ENCODE data around the gene CNTNAP5. TPM values are rescaled to one million over a fixed set of nuclear protein-coding genes. Genes with fewer than 3 reads are reported as not detected.

Gene CNTNAP5
- total RNA-seq, 2 experiments from 2014 or later, result not detected

GRCh38 chr2:124520953-124521352 is 495.9 kb downstream of the CNTNAP5 start:
- no peaks in the 10 kb centered on the region for H3K27me3 Mint-ChIP-seq
- H3K27ac ChIP-seq (ENCODE audit: low read depth in 1 of 2, low read length in 2 of 2), result no peak overlapping the region
- no peaks in the 10 kb centered on the region for H3K36me3 ChIP-seq (ENCODE audit: insufficient read depth, low read length)
- no peaks in the 10 kb centered on the region for H3K4me1 ChIP-seq (ENCODE audit: insufficient read depth, low read length)
- intact Hi-C loops (cut with DNase I, micrococcal nuclease), result no loop called here
- no peaks in the 10 kb centered on the region for H3K4me1 Mint-ChIP-seq (ENCODE audit: low read depth)
- H3K9me3 ChIP-seq (ENCODE audit: control insufficient read depth in 1 of 2, insufficient read depth in 1 of 2, low read length in 2 of 2), result peaks cover 0 to 9% of the 10 kb centered on the region in 2 experiments
- no peaks in the 10 kb centered on the region for H3K36me3 Mint-ChIP-seq (ENCODE audit: low read depth)
- no peak for DNase-seq
- H3K4me3 Mint-ChIP-seq, result no peak overlapping the region
- POLR2A ChIA-PET, result no interaction called here
- peaks cover 7% of the 10 kb centered on the region for H3K9me3 Mint-ChIP-seq
- H3K27ac Mint-ChIP-seq, result no peak overlapping the region
- TF ChIP-seq CTCF (IDR thresholded peaks at IDR 0.05), result no peak
- H3K4me3 ChIP-seq (ENCODE audit: low read length), result no peak overlapping the region
- CTCF ChIA-PET, result no interaction called here
- no peak for ATAC-seq (ENCODE audit: poor library complexity)
- no peaks in the 10 kb centered on the region for H3K27me3 ChIP-seq (ENCODE audit: control insufficient read depth in 1 of 2, insufficient read depth in 2 of 2, low read length in 2 of 2)

- Histone ChIP-seq H3K4me1 (ENCODE audit: insufficient read depth, low read length) (no peaks in the 10 kb centered on the region), H3K9me3 (ENCODE audit: control insufficient read depth in 1 of 2, insufficient read depth in 1 of 2, low read length in 2 of 2) (peaks cover 0 to 9% of the 10 kb centered on the region in 2 experiments), H3K27me3 (ENCODE audit: control insufficient read depth in 1 of 2, insufficient read depth in 2 of 2, low read length in 2 of 2) (no peaks in the 10 kb centered on the region), H3K4me3 (ENCODE audit: low read length) (no peak overlapping the region), H3K27ac (ENCODE audit: low read depth in 1 of 2, low read length in 2 of 2) (no peak overlapping the region), H3K36me3 (ENCODE audit: insufficient read depth, low read length) (no peaks in the 10 kb centered on the region)
- intact Hi-C loops (cut with DNase I, micrococcal nuclease), result no loop called here
- ChIA-PET CTCF (no interaction called here), POLR2A (no interaction called here)
- Mint-ChIP-seq H3K4me3 (no peak overlapping the region), H3K27me3 (no peaks in the 10 kb centered on the region), H3K27ac (no peak overlapping the region), H3K4me1 (ENCODE audit: low read depth) (no peaks in the 10 kb centered on the region), H3K9me3 (peaks cover 5% of the 10 kb centered on the region), H3K36me3 (ENCODE audit: low read depth) (no peaks in the 10 kb centered on the region)
- ATAC-seq (ENCODE audit: poor library complexity) (no peak), DNase-seq (no peak)
- no peak for TF ChIP-seq CTCF (IDR thresholded peaks at IDR 0.05)
Observed at GRCh38 chr2:124523096-124523495, 498.0 kb downstream of the CNTNAP5 start.

GRCh38 chr2:124524155-124524915 is 499.2 kb downstream of the CNTNAP5 start:
- H3K36me3 ChIP-seq (ENCODE audit: insufficient read depth, low read length), result no peaks in the 10 kb centered on the region
- peaks cover 0 to 7% of the 10 kb centered on the region in 2 experiments for H3K9me3 ChIP-seq (ENCODE audit: control insufficient read depth in 1 of 2, insufficient read depth in 1 of 2, low read length in 2 of 2)

More at GRCh38 chr2:124524155-124524915, 499.2 kb downstream of the CNTNAP5 start:
- Histone ChIP-seq H3K27me3 (ENCODE audit: control insufficient read depth in 1 of 2, insufficient read depth in 2 of 2, low read length in 2 of 2) (no peaks in the 10 kb centered on the region), H3K4me1 (ENCODE audit: insufficient read depth, low read length) (no peaks in the 10 kb centered on the region), H3K4me3 (ENCODE audit: low read length) (no peak overlapping the region), H3K27ac (ENCODE audit: low read depth in 1 of 2, low read length in 2 of 2) (no peak overlapping the region)
- ATAC-seq (ENCODE audit: poor library complexity) (no peak), DNase-seq (no peak)
- POLR2A ChIA-PET, result no interaction called here
- intact Hi-C loops (cut with DNase I, micrococcal nuclease), result no loop called here
- Mint-ChIP-seq H3K27me3 (no peaks in the 10 kb centered on the region), H3K4me3 (no peak overlapping the region), H3K4me1 (ENCODE audit: low read depth) (no peaks in the 10 kb centered on the region), H3K27ac (no peak overlapping the region), H3K9me3 (peaks cover 5% of the 10 kb centered on the region), H3K36me3 (ENCODE audit: low read depth) (no peaks in the 10 kb centered on the region)
- TF ChIP-seq CTCF (IDR thresholded peaks at IDR 0.05), result no peak
- CTCF ChIA-PET, result no interaction called here
